HUDEP-2 (cell line): ENCODE data around the gene PBX4.

Experiments used
- DNase-seq, 76 experiments: peaks; one replicate each; lab custom pipeline; 2025; ENCODE audit not compliant: unreplicated experiment in 76 of 76; lab: John Stamatoyannopoulos, UW

Gene PBX4

DNA sequence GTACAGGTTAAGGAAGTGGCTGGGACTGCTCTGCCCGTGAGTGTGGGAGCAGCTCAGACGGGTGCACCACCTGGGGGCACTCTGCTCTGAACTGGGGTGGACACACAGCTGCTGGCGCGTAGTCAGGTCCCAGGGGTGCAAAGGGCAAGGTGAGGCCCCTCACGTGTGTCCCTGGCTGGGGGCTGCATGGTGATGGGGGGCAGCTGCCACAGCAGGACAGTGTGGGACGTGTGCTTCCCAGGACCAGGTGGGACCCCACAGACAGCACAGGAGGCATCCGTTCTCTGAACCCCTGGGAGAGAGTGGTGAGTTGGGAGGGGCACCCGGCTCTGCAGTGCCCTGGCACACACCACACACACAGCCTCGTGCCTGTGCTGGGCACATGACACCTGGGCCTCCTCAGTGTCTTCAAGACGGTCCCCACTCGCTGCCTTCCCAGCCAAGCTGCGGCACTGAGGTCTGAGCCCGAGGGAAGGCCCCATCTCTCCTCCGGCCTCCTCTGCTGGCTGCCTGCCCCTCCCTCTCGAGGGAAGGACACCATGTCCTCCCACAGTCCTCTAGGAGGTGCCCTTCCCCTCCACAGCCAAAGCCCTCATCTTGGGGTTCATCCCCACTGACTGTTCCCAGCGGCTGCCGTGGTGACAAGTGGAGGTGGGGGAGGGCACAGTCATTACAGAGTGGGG is 55.7 kb downstream of the PBX4 start:
- DNase-seq, result no peak

DNA sequence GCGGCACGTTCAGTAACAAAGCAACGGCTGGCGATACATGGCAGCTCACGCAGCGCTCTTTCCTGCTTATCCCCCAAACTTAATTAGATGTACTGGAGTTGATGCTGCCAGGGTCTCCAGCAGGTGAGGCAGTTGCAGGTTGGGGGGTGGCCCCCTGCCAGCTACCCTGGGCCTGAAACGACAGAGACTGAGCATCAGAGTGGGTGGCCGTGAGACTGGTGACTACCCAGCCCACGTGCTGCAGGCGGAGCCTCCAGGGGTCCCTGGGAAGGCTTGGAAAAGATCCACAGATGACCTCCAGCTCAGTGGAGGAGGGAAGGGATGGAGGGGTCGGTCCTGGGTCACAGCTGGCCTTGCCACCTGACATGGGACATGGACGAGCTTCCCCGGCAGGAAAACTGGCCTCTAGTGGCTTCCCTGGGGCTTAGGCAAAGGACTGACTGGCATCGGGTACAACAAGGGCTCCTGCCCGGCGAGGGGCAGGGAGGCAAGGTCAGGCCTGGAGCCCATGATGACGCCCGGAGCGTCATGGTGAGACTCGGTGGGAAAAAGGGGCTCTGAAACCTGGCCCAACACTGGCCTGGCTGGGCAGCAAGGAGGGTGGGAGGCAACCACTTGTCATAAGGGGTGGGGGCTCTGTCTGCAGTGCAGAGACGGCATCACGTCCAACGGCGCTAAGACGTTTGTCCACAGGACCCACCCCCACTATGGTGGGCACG is 56.4 kb downstream of the PBX4 start:
- DNase-seq, result no peak

DNA sequence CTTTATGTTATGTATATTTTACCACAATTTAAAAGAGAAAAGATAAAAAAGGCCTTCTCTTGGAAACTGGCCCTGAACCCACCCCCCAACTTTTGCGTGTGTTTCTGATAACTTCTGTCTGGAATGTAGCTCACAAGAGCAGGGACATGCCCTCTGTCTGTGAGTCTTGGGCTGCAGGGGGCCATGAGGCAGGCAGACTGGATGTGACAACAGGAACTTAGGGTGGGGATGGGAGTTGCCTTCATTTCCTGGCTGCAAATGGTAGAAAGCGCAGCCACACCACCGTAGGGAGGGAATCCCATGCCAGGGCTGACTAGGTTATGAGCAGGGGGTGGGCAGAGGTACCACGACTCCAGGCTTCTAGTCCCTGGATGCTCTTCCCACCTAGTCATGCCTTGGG is 58.6 kb downstream of the PBX4 start:
- no peak for DNase-seq

DNA sequence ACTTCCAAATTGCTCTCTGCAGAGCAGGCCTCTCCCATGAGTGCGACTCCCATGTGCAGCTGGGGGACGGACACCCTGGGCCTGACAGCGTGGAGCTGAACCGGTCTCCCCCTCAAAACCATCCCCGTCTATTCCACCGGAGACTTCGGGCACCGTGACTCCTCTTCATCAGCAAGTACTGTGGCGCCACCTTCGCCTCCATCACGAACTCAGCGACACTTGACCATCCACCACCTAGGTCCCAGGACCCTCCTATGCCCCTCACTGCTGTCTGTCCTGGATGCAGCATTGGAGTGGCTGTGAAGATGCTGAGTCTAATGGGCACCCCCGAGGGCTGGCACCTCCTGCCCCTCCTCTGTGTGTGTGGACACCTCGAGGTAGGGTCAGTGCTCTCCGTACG is 59.9 kb downstream of the PBX4 start:
- no peak for DNase-seq

DNA sequence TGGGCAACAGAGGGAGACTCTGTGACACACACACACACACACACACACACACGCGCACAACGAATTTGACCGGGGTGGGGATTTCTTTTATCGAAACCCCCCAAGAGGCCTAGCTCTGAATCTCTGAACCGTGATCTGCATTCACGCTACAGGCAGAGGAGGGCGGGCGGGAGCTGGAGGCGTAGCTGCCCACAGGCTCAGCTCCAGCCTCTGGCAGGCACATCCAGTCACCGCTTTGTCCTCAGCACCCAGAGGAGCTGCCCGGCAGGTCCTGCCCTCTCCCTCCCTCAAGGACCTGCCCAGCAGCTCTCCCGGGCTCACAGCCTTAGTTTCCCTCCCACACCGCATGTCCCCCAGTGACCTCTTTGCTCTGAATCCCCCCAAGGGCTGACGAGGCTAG is 60.4 kb downstream of the PBX4 start:
- no peak for DNase-seq

DNA sequence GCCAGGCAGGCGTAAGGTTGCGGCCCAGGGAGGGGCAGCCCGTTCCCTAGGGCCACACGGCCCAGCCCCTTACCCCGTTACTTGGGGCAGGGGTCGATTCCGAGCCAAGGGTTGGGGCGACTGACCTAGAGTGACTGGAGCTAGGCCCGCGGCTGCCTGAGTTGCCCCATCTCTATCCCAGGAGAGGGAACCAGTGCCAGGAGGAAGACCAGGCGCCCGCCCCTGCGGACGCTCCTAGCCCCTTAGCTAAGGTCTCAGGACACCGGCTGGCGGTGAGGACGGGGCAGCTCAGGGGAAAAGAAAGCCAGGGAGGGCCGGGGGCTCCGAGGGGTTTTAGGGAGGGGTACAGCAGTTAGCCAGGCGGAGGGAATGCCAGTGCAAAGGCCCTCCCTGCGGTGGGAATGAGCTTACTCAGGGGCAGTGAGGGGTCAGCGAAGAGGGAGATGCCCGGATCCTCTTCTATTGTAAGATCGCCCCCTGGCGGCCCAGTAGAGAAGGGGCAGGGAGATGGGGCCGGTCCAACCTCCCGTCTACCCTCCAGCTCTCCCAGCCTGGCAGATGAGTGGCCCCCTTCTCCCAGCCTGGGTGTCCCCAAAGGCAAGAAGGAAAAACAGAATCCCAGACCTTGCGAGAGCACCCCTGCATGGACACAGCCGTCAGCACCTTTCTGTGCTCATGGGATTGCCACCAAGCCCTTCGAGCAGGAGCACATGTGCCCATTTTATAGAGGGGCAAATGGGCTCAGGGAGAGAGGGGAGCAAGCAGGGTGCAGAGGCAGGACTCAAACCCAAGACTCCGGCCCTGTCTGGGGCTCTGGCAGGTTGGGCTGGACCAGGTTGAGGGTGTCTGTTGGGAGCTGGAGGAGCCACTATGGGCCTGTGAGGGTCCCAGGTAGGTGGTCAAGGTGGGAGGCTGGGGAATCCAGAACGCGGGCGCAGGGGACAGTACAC is 64.1 kb downstream of the PBX4 start:
- peak in 46 of 76 experiments; percentile 15 to 71 (median 44) for DNase-seq

DNA sequence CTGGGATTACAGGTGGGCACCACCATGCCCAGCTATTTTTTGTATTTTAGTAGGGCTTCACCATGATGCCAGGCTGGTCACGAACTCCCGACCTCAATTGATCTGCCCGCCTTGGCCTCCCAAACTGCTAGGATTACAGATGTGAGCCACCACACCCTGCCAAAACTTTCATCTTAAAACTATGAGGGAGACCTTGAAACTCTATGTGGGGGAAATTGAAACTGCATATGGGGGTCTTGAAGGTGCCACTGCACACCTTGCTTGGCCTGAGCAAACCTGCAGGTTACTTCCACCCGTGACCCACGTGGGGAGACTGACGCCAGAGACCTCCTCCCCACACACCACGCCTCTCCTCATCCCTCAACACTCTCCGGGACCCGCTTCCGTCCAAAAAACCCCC is 64.8 kb downstream of the PBX4 start:
- DNase-seq, result no peak

DNA sequence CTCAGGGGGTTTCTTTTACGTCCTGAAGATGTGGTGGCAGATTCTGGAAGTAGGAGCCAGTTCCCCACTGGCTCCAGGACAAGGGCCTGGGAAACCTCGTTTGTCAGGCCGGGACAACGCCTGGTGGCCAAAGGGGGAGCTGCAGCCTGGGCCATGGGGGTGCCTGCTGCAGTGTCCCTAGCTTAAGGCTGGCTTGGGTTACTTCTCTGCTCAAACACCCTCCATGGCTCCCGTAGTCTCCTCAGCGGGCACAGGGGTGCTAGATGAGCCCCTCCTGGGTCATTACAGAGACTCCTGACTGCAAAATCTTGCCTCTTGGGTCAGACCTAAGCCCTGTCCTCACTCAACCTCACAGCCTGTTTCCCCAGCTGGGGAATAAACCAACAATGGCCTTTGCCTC is 65.7 kb downstream of the PBX4 start:
- peak in 30 of 76 experiments; percentile 9 to 59 (median 32) for DNase-seq

DNA sequence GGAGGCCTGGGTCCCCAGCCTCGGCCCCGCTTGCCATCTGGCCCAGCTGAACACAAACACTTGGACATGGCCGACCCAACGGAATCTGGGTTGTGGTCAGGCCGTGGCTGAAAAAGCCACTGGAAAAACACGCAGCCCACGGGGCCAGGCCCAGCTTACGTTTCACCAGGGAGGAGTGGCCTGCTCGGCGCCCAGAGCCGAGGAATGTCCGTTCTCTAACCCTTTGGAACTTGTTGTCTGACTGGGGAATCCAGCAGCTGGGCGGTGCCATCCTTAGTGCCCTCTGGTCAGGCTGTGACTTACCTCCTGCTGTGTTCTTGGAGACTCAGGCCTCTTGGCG is 66.7 kb downstream of the PBX4 start:
- no peak for DNase-seq

DNA sequence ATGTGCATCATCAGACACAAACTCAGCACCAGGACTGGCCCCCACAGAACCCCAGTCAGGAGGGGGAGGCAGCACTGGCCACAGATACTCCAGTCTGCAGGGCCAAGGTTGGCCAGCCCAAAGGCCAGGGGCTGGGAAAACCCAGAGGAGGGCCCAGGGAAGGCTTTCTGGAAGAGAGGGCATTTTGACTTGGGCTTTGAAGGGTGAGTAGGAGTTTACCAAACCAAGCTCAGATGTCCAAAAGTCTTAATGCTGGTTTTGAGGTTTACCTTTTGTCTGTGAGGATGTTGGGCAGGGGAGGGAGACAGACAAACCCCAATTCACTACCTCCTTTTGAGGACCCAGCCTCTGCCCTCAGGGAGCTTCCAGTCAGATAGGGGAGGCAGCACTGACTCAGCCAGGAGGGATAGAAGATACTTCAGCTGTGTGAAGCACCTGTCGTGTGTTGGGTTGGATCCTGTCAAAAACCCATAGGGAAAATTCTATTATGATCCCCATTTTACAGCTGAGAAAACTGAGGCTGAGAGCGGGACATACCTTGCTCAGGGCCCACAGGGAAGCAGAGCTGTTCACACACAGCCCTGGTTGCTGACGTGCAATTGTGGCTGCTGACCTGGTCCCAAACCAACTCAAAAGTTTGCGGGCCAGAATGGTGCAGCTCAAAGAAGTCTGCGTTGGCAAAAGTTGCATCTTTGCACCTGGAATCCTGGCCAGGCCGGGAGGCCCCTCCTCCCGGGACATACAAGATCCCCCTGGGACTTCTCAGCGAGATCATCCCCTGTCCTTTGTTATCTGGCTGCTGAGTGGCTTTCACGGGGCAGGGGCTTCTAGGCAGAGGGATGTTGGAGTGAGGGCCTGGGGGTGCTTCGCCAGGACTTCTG is 67.3 kb downstream of the PBX4 start:
- no peak for DNase-seq

DNA sequence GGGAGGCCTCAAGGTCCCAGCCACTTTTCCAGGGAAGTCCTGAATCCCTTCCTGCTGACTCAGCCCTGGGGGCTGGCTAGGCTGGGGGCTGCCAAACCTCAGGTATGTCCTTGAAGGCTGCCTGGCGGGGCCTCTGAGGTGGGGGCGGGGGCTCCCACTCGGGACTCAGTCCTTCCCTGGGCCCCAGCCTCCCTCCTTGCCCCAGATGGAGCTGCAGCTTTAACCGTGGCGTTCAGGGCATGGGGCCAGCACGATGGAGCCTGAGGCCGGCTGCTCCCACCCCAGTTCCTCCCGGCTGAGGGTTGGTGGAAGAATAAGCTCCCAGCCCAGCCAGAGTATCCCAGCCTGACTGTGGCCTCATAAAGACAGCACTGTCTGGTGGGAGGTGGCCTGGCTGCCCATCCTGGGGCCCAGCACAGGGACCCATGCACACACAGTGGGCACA is 68.0 kb downstream of the PBX4 start:
- no peak for DNase-seq

DNA sequence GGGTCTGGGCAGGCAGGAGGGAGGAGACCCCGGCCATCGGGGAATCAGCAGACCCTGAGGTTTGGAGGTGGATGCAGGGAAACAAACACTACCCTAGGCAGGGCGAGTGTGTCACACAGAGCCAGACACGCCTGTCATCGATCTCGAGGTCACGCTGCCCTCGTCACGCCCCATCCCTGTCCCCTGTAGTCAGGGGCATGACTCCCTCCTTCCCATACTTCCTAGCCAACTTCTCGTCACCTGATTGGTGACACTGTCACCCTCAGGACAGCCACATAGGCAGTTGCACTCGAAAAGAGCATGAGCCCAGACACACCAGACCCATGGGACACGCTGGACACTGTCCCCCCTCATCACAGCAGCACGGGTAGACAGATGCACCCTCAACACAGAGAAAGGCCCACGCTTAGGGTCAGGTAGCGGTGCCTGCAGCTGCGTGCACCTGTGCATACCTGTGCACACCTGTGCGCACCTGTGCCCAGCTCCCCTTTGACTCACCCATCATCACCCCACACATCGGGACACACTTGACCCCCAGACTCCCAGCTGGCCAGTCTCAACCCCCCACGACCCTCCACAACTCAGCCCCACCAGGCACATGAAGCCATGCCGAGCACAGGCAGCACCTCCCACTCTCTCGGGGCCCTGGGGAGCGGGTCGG is 68.6 kb downstream of the PBX4 start:
- DNase-seq, result no peak

DNA sequence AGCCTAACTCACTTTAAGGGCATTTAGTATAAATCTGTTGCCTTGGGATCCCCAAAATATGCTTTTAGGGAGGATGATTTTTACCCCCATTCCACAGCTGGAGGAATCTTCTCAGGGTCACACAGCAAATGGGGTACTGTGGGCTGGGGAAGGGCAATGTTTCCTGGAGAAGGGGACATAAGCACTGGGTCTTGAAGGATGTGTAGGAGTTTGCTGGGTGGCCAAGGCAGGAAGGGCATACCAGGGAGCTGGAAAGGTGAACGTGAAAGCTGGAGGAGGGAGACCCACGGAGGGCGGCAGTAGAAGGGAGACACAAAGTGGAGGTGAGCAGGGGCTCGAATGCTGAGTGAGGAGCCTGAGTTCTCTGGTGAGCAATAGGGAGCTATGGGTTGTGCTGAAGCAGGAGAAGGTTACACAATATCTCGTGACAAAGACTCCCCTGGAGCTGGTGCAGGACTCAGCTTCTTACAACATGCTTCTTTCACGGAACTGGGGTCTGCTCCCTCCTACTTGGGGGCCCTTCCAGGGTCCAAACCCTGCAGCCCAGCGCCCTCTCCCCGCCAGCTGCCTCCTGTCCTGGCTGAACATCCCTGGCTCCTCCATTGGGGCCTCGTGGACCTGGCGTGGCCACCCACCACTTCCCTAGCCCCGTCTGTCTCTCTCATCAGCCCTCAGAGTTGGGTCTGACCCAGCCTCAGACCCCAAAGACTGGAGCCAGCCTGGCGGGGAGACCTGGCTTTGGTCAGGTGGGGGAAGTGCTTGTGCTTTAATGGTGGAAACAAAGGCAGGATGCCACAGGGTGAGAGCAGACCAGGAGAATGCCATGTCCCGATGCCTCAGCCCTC is 69.3 kb downstream of the PBX4 start:
- DNase-seq, result no peak

DNA sequence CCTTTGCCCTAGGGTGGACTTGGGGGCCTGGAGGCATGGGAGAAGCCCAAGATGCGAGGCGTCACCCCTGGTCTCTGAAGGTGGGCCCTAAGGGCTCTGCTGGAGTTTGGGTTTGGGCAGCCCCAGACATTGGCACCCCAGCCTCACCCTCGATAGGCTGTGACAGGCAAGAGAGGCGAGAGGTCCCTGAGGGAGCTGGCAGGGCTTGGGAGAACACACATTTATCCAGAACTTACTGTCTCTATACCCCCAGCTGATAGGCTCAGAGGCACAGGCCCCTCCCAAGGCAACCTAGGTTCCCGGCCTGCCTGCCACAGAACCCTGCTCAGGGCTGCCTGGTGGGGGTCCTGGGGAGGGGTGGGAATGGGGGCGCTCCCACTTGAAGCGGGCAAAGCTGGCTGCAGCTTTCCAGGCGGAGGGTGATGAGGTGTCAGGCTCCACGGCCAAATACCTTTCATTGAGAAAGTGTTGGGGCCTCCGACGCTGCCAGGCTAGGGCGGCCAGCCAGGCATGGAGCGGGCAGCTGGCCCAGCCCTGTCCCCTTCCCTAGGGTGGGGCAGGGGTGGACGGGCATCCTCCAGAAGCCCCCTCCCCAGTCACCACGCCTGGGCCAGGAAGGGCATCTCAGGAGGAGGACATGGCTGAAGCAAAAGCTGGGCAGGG is 70.7 kb downstream of the PBX4 start:
- no peak for DNase-seq

DNA sequence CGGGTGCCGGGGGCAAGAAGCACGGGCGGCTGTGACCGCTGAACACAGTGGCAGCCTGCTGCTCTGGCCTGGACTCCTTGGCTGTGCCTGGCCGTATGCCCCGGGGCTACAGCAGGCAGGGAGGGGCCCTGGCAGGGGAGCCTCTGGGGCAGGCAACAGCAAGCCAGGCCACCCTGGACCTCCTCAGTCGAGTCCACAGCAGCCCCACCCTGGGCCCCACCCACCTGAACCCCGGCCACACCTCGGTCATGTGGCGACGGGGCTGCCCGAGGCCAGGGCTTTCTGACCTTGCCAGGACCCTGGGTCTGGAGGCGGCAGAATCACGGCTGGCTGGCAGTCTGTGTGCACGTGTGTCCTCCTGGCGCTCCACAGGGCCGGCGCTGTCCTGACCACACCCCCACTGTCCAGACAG is 71.7 kb downstream of the PBX4 start:
- peak in 12 of 76 experiments; percentile 12 to 62 (median 32) for DNase-seq

DNA sequence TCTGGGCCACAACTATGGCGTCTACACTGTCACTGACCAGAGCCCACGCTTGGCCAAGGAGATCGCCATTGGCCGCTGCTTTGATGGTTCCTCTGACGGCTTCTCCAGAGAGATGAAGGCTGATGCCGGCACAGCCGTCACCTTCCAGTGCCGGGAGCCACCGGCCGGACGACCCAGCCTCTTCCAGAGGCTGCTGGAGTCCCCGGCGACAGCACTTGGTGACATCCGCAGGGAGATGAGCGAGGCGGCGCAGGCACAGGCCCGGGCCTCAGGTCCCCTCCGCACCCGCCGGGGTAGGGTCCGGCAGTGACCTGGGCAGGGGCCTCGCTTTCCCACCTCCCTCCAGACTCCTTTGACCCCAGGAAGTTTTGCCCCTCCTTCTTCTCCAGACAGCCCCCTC is 72.8 kb downstream of the PBX4 start:
- DNase-seq, result no peak

DNA sequence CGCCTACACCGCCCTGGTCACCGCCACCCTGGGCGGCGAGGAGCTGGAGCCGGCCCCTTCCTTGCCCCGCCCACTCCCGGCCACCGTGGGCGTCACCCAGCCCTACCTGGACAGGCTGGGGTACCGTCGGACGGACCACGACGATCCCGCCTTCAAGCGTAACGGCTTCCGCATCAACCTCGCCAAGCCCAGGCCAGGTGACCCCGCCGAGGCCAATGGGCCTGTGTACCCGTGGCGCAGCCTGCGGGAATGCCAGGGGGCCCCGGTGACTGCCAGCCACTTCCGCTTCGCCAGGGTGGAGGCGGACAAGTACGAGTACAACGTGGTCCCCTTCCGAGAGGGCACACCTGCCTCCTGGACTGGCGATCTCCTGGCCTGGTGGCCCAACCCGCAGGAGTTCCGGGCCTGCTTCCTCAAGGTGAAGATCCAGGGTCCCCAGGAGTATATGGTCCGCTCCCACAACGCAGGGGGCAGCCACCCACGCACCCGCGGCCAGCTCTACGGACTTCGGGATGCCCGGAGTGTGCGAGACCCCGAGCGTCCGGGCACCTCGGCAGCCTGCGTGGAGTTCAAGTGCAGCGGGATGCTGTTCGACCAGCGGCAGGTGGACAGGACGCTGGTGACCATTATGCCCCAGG is 73.4 kb downstream of the PBX4 start:
- DNase-seq, result no peak
